ENCODE measurements around the gene DPY19L1. TPM values are rescaled to one million over a fixed set of nuclear protein-coding genes. Genes with fewer than 3 reads are reported as not detected.
A peak's percentile ranks its signal among the peaks of the same experiment; 100 is the strongest.
"Not testable (repeated sequence)": the region's sequence is repeated elsewhere in the genome, so short reads cannot be mapped to it uniquely, and the experiment has no call there.

DPY19L1 gene
- total RNA-seq, 1 experiment from 2014 or later = 9.0 TPM

DNA sequence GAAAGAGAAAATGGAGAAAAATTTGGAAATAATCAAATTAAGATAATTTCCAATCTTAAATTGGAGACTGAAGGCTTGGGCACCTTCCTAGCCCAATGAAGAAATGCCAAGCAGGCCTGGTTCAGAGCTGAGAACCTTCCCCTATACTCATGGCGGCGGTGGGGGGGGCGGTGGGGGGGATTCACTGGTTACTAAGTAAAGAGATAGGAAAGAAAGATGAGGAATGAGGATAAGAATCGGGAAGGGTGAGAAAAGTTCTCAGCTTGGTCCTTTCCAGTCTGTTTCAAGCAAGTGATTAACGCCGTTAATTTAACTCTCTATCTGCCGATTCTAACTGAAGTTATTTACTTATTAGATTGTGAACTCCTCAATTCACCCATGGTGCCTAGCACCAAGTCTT, 41.5 kb downstream of the DPY19L1 start:
- ChIA-PET CTCF (interaction anchor here (0.7 kb wide), 1 partner anchor 8 kb away, joined by 3 read pairs; no protein-coding TSS in a partner anchor), POLR2A (interaction anchor here (0.7 to 1.4 kb wide), 2 partner anchors 29 to 504 kb away, joined by 3 read pairs; no protein-coding TSS in a partner anchor)
- intact Hi-C loops (cut with micrococcal nuclease) = no loop called here
- DNase-seq (ENCODE audit: unreplicated experiment) = no peak
- Mint-ChIP-seq H3K4me1 (ENCODE audit: insufficient read depth, unreplicated experiment) (peaks cover 33% of the 10 kb centered on the region), H3K27ac (ENCODE audit: low read depth, unreplicated experiment) (no peak overlapping the region), H3K36me3 (ENCODE audit: insufficient read depth, unreplicated experiment) (no peaks in the 10 kb centered on the region), H3K27me3 (ENCODE audit: insufficient read depth, unreplicated experiment) (no peaks in the 10 kb centered on the region), H3K4me3 (ENCODE audit: unreplicated experiment) (no peak overlapping the region), H3K9me3 (ENCODE audit: unreplicated experiment) (no peaks in the 10 kb centered on the region)
- TF ChIP-seq, protein P1, sequence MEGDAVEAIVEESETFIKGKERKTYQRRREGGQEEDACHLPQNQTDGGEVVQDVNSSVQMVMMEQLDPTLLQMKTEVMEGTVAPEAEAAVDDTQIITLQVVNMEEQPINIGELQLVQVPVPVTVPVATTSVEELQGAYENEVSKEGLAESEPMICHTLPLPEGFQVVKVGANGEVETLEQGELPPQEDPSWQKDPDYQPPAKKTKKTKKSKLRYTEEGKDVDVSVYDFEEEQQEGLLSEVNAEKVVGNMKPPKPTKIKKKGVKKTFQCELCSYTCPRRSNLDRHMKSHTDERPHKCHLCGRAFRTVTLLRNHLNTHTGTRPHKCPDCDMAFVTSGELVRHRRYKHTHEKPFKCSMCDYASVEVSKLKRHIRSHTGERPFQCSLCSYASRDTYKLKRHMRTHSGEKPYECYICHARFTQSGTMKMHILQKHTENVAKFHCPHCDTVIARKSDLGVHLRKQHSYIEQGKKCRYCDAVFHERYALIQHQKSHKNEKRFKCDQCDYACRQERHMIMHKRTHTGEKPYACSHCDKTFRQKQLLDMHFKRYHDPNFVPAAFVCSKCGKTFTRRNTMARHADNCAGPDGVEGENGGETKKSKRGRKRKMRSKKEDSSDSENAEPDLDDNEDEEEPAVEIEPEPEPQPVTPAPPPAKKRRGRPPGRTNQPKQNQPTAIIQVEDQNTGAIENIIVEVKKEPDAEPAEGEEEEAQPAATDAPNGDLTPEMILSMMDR (IDR thresholded peaks at IDR 0.05; ENCODE audit: unreplicated experiment) = no peak
- no TSS peak for BruUV-seq (replicated peaks)

DNA sequence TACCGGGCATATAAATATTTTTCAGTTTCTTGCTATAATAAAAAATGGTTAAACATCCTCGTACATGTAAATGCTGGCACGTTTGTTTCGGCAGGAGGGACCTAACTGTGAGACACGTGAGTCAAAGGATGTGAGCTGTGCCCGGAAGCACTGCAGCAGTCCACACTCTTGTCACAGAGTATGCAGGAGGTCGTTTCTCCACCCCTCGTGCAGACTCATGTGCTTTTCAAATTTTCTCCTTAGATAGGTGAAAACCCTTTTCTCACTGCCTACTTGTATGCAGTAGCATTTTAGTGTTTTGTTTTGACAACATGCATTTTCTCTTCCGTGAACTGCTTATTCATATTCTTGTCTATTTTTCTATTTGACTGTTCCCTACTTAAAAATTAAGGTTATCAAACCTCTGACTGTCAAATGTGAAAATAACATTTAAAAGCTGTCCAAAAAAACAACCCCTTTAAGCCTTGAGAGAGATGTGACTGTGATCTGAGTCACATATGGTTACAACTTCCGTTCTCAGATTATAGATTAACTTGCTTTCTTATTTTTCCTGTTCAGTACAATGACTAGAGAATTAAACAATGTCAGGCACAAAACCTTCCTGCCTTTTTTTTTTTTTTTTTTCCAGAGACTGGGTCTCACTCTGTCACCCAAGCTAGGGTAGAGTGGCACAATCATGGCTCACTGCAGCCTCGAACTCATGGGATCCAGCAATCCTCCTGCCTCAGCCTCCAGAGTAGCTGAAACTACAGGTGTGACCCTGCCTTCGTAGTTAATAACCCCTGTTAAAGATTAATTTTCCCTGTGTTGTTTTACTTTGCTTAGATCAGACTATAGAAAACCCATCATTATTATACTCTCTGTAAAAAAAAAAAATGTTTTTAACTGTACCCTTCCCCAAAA, 45.1 kb downstream of the DPY19L1 start:
- H3K27ac Mint-ChIP-seq (ENCODE audit: low read depth, unreplicated experiment) = peak overlapping the region; percentile 97
- no peaks in the 10 kb centered on the region for H3K36me3 Mint-ChIP-seq (ENCODE audit: insufficient read depth, unreplicated experiment)
- POLR2A ChIA-PET = interaction anchor here (0.6 to 1.4 kb wide), 4 partner anchors 10 to 1727 kb away, joined by 3 to 7 read pairs (median 3); no protein-coding TSS in a partner anchor
- BruUV-seq (replicated peaks) = no TSS peak
- H3K4me1 Mint-ChIP-seq (ENCODE audit: insufficient read depth, unreplicated experiment) = peaks cover 35% of the 10 kb centered on the region
- intact Hi-C loops (cut with micrococcal nuclease) = no loop called here
- CTCF ChIA-PET = interaction anchor here (0.7 kb wide), 1 partner anchor 164 kb away, joined by 3 read pairs; no protein-coding TSS in a partner anchor
- no peaks in the 10 kb centered on the region for H3K27me3 Mint-ChIP-seq (ENCODE audit: insufficient read depth, unreplicated experiment)
- peak; percentile 58 for DNase-seq (ENCODE audit: unreplicated experiment)
- TF ChIP-seq, protein P1 (IDR thresholded peaks at IDR 0.05; ENCODE audit: unreplicated experiment) = no peak
- H3K9me3 Mint-ChIP-seq (ENCODE audit: unreplicated experiment) = no peaks in the 10 kb centered on the region
- peak overlapping the region; percentile 69 for H3K4me3 Mint-ChIP-seq (ENCODE audit: unreplicated experiment)

DNA sequence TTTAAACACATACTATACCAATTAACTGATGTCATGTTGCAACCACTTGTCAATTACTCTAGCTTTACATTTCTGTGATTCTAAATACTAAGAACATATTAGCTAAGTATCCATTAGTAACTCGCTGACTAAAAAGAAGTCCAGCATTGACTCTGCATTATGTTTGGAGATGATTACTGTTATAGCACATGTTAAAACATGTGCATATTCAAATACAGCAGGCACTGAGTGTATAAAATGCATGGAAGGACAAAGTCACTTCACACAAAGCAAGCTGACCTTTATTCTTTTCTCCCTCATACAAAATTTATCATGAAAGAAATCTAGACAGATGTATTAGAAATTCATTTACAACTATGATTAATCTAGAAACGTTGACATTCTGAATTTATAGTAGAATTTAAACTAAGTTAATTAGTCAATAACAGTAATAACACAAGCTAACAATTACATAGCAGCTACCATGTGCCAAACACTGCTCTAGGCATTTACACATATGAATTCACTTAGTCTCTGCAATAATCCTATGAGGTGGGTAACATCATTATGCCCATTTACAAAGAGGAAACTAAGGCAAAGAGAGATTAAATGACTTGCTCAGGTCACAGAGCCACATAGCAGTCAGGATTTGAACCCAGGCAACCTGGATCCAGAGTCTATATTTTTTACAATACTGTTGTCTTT, 48.7 kb downstream of the DPY19L1 start:
- H3K36me3 Mint-ChIP-seq (ENCODE audit: insufficient read depth, unreplicated experiment); H3K27ac Mint-ChIP-seq (ENCODE audit: low read depth, unreplicated experiment); CTCF ChIA-PET; intact Hi-C loops (cut with micrococcal nuclease); DNase-seq (ENCODE audit: unreplicated experiment); H3K9me3 Mint-ChIP-seq (ENCODE audit: unreplicated experiment); BruUV-seq (replicated peaks); H3K4me3 Mint-ChIP-seq (ENCODE audit: unreplicated experiment); H3K27me3 Mint-ChIP-seq (ENCODE audit: insufficient read depth, unreplicated experiment): not testable (repeated sequence)
- POLR2A ChIA-PET = interaction anchor here (0.7 kb wide), 1 partner anchor 1230 kb away, joined by 3 read pairs; no protein-coding TSS in a partner anchor
- peaks cover 24% of the 10 kb centered on the region for H3K4me1 Mint-ChIP-seq (ENCODE audit: insufficient read depth, unreplicated experiment)

DNA sequence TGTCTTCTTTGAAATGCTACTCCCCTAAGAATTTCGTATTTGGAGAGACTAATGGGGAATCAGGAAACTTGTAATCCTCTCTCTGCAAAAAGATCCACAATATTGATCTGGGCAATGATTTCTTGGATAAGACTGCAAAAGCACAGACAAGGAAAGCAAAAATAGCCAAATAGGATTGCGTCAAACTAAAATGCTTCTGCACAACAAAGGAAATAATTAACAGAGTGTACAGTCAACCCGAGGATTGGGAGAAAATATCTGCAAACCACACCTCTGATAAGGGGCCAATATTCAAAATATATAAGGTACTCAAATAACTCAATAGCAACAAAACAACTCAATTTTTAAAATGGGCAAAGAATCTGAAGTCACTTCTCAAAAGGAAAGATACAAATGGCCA, 52.1 kb downstream of the DPY19L1 start:
- BruUV-seq (replicated peaks); H3K4me1 Mint-ChIP-seq (ENCODE audit: insufficient read depth, unreplicated experiment); H3K27ac Mint-ChIP-seq (ENCODE audit: low read depth, unreplicated experiment); intact Hi-C loops (cut with micrococcal nuclease); DNase-seq (ENCODE audit: unreplicated experiment); H3K36me3 Mint-ChIP-seq (ENCODE audit: insufficient read depth, unreplicated experiment); H3K9me3 Mint-ChIP-seq (ENCODE audit: unreplicated experiment); H3K27me3 Mint-ChIP-seq (ENCODE audit: insufficient read depth, unreplicated experiment); H3K4me3 Mint-ChIP-seq (ENCODE audit: unreplicated experiment); CTCF ChIA-PET; POLR2A ChIA-PET: not testable (repeated sequence)

DNA sequence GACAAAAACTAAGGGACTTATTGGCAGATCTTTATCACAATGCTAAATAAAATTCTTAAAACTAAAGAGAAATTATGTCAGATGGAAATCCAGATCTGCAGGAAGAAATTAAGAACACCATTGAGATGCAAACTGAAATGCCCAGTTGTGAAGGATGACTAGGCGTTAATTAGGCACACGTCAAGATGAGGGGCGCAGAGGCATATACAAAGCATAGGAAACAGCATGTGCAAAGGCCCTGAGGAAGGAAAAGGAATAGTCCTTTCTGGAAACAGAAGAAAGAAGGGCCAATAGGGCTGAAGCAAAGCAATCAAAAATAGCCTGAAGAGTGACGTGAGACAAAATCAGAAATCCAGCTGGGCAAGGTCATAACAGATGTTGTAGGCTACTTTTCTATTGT, 53.1 kb downstream of the DPY19L1 start:
- H3K4me3 Mint-ChIP-seq (ENCODE audit: unreplicated experiment); DNase-seq (ENCODE audit: unreplicated experiment); H3K4me1 Mint-ChIP-seq (ENCODE audit: insufficient read depth, unreplicated experiment); H3K9me3 Mint-ChIP-seq (ENCODE audit: unreplicated experiment); H3K27me3 Mint-ChIP-seq (ENCODE audit: insufficient read depth, unreplicated experiment); H3K36me3 Mint-ChIP-seq (ENCODE audit: insufficient read depth, unreplicated experiment); BruUV-seq (replicated peaks); intact Hi-C loops (cut with micrococcal nuclease); H3K27ac Mint-ChIP-seq (ENCODE audit: low read depth, unreplicated experiment); CTCF ChIA-PET: not testable (repeated sequence)
- POLR2A ChIA-PET = interaction anchor here (0.6 kb wide), 1 partner anchor 1686 kb away, joined by 3 read pairs; no protein-coding TSS in a partner anchor

Measured in MCF 10A (cell line).